Activated naive CD4-positive, alpha-beta T cell treated with anti-CD3 and anti-CD28 coated beads, Interleukin-2, amount 50 U/mL, for 72 hours (primary cell): ENCODE data around the gene CACNB2. TPM values are rescaled to one million over a fixed set of nuclear protein-coding genes. Genes with fewer than 3 reads are reported as not detected.
A peak's percentile ranks its signal among the peaks of the same experiment; 100 is the strongest.

Source experiments
- ATAC-seq, 2 donors: fragments of 150-1000 bp; cut with Tn5 transposase; 2 replicates each; pipeline ENCODE4 v1.10.0; 2021; ENCODE audit warnings: mild to moderate bottlenecking in 2 of 2, moderate library complexity in 2 of 2
- DNase-seq, 2 donors: peaks; one replicate each; pipeline ENCODE4 v3.0.0; 2021 to 2022; ENCODE audit warnings: low spot score in 2 of 2
- H3K27ac Mint-ChIP-seq, 2 donors: one replicate each; pipeline ENCODE4 v1.8.0; 2022; ENCODE audit warnings: mild to moderate bottlenecking in 2 of 2, mixed read lengths in 2 of 2
- H3K36me3 Mint-ChIP-seq, 2 donors: one replicate each; pipeline ENCODE4 v1.8.0; 2022; ENCODE audit warnings: mixed read lengths in 2 of 2
- H3K9me3 Mint-ChIP-seq, 2 donors: one replicate each; pipeline ENCODE4 v1.8.0; 2022; ENCODE audit warnings: mixed read lengths in 2 of 2
- total RNA-seq, 2 donors: library from RNA; stranded (reverse); gene quantifications; one replicate each; pipeline ENCODE4 v1.2.3, GENCODE V29; 2022

Gene CACNB2
- total RNA-seq, 2 donors from 2014 or later = not detected

- Mint-ChIP-seq H3K27ac (no peak overlapping the region), H3K36me3 (peaks cover 0 to 4% of the 10 kb centered on the region in 2 donors)
Measured at GRCh38 chr10:18364987-18365775, 225.0 kb downstream of the CACNB2 start.

DNA sequence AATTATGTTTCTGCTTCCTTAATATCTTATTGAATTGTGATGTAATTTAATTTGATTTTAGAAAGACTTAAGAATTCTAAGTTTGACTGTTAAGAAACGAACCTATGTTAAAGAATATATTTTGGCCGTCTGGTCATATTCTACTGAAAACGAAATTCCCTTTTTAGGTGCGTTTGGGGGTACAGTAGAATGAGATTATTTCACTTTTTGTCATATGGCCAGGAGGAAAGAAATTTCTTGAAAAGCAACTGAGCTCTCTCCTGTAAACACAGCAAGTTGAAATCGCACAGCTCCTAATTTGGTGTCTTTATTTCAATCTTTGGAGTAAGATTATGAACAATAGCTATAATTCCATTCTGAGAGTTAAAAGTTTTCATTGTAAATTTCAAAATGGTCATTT lies 227.6 kb downstream of the CACNB2 start:
- H3K27ac Mint-ChIP-seq = no peak overlapping the region
- H3K36me3 Mint-ChIP-seq = peaks cover 0 to 4% of the 10 kb centered on the region in 2 donors
- no peak for DNase-seq
- H3K9me3 Mint-ChIP-seq = peaks cover 4 to 5% of the 10 kb centered on the region in 2 donors
- ATAC-seq = no peak

More at GRCh38 chr10:18364987-18365775, 225.0 kb downstream of the CACNB2 start:
- peaks cover 4 to 5% of the 10 kb centered on the region in 2 donors for H3K9me3 Mint-ChIP-seq
- no peak for ATAC-seq
- no peak for DNase-seq

DNA sequence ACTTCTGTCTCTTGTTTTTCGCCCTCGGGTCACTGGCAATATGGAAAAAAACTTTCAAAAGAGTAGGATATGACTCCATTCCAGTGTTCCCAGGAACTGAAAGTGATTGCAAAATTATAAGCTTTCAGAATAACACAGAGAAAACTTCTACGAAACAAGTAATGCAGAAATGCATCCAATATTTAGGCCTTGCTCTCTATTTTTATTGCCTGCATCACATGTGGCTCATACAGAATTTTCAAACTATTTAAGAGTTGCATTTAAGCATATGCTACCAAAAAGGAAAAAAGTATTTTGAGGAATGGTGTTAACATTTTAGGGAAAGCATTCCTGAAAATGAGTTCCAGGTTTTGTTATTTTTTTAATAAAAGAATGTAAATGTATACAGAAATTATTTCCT lies 228.0 kb downstream of the CACNB2 start:
- no peak for DNase-seq
- ATAC-seq = no peak
- no peak overlapping the region for H3K27ac Mint-ChIP-seq
- H3K9me3 Mint-ChIP-seq = peaks cover 4 to 5% of the 10 kb centered on the region in 2 donors
- H3K36me3 Mint-ChIP-seq = peaks cover 0 to 4% of the 10 kb centered on the region in 2 donors

GRCh38 chr10:18368682-18369081 lies 228.5 kb downstream of the CACNB2 start:
- ATAC-seq (no peak), DNase-seq (no peak)
- Mint-ChIP-seq H3K9me3 (peaks cover 4 to 5% of the 10 kb centered on the region in 2 donors), H3K36me3 (peaks cover 0 to 4% of the 10 kb centered on the region in 2 donors), H3K27ac (no peak overlapping the region)

GRCh38 chr10:18369859-18370473 lies 229.7 kb downstream of the CACNB2 start:
- H3K36me3 Mint-ChIP-seq = no peaks in the 10 kb centered on the region
- no peak overlapping the region for H3K27ac Mint-ChIP-seq
- peaks cover 0 to 6% of the 10 kb centered on the region in 2 donors for H3K9me3 Mint-ChIP-seq
- DNase-seq (no peak), ATAC-seq (no peak)

DNA sequence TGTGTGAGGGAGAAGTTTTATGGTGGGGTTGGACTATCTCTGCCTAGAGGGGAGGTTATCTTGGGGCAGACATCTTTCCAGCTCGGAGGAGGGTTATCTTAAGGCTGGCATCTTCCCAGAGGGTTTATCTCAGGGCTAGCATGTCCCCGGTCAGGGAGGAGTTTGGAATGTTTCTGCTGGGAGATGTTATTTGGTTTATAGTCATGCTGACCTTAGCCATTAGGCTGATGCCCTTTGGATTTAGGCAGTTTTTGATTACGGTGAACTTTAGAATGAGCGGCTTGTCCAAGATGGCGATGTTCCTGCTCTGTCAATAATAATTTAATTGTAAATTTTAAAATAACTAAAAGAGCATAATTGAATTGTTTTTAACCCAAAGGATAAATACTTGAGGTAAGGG lies 236.4 kb downstream of the CACNB2 start:
- ATAC-seq (no peak), DNase-seq (no peak)
- no peaks in the 10 kb centered on the region for H3K36me3 Mint-ChIP-seq
- H3K9me3 Mint-ChIP-seq = peaks cover 6 to 7% of the 10 kb centered on the region in 2 donors
- no peak overlapping the region for H3K27ac Mint-ChIP-seq

DNA sequence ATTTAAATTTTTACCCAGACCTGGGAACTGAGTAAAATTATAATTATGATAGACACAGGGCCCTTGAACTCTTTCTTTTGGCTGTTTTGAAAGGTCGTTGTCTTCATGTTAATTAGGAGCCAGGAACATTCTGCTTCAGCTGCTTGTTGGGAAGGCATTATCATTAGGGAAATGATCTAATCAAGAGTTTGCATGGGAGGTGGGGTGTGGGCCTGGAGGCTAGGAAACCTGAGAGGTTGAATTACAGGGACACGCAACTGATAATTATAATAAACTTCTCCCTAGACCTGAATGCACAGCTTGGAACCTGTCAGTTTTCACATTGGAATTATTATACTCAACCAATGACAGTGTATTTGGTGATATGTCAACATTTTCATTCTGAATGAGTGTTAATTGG lies 237.7 kb downstream of the CACNB2 start:
- DNase-seq = no peak
- Mint-ChIP-seq H3K36me3 (no peaks in the 10 kb centered on the region), H3K27ac (no peak overlapping the region), H3K9me3 (peaks cover 6 to 7% of the 10 kb centered on the region in 2 donors)
- ATAC-seq = no peak

- H3K27ac Mint-ChIP-seq = no peak overlapping the region
- H3K36me3 Mint-ChIP-seq = no peaks in the 10 kb centered on the region
- ATAC-seq (no peak), DNase-seq (no peak)
- peaks cover 5 to 7% of the 10 kb centered on the region in 2 donors for H3K9me3 Mint-ChIP-seq
Measured at GRCh38 chr10:18378766-18379165, 238.5 kb downstream of the CACNB2 start.

GRCh38 chr10:18381679-18382078 lies 241.5 kb downstream of the CACNB2 start:
- Mint-ChIP-seq H3K9me3 (no peaks in the 10 kb centered on the region), H3K27ac (no peak overlapping the region), H3K36me3 (no peaks in the 10 kb centered on the region)
- ATAC-seq = no peak
- DNase-seq = no peak

- ATAC-seq (no peak), DNase-seq (no peak)
- no peak overlapping the region for H3K27ac Mint-ChIP-seq
- no peaks in the 10 kb centered on the region for H3K9me3 Mint-ChIP-seq
- H3K36me3 Mint-ChIP-seq = no peaks in the 10 kb centered on the region
Measured at GRCh38 chr10:18397906-18398305, 257.7 kb downstream of the CACNB2 start.

GRCh38 chr10:18399158-18399557 lies 258.9 kb downstream of the CACNB2 start:
- ATAC-seq (no peak), DNase-seq (no peak)
- no peak overlapping the region for H3K27ac Mint-ChIP-seq
- H3K9me3 Mint-ChIP-seq = no peaks in the 10 kb centered on the region
- no peaks in the 10 kb centered on the region for H3K36me3 Mint-ChIP-seq

DNA sequence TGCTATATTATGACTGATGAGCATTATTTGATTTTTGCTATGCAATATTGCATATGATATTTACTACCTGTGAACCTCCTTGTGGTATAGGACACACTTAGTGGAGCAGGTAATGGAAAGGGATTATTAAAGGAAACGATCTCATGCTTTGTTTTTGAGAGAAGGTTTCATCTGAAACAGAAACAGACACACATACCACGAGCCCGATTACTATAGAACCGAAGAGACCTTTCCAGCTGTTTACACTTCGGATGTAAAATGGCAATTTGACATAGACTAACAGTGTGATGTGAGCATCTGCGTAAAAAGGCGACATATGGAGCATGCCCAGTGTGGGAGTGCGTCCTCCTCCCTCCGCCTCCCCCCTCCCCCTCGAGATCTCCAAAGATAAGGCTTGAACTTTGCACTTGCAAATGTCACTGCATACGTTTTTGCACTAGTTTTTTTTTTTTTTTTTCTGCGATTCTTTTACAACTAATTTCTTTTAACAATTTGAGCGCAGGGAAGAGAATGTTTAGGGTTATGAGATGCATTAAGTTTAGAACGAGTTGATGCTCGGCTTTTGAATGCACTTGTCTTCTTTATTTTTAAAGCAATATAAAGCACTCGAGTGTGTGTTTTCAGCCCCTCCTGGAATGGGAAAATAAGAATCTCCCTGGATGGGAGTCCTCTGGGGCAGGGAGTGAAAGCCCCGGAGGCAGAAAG lies 260.1 kb downstream of the CACNB2 start:
- DNase-seq = no peak
- ATAC-seq = peak in 1 of 2 donors; percentile 47
- no peaks in the 10 kb centered on the region for H3K36me3 Mint-ChIP-seq
- no peak overlapping the region for H3K27ac Mint-ChIP-seq
- no peaks in the 10 kb centered on the region for H3K9me3 Mint-ChIP-seq

- no peak overlapping the region for H3K27ac Mint-ChIP-seq
- ATAC-seq (no peak), DNase-seq (no peak)
- H3K9me3 Mint-ChIP-seq = no peaks in the 10 kb centered on the region
- no peaks in the 10 kb centered on the region for H3K36me3 Mint-ChIP-seq
Measured at GRCh38 chr10:18400906-18401245, 260.7 kb downstream of the CACNB2 start.

DNA sequence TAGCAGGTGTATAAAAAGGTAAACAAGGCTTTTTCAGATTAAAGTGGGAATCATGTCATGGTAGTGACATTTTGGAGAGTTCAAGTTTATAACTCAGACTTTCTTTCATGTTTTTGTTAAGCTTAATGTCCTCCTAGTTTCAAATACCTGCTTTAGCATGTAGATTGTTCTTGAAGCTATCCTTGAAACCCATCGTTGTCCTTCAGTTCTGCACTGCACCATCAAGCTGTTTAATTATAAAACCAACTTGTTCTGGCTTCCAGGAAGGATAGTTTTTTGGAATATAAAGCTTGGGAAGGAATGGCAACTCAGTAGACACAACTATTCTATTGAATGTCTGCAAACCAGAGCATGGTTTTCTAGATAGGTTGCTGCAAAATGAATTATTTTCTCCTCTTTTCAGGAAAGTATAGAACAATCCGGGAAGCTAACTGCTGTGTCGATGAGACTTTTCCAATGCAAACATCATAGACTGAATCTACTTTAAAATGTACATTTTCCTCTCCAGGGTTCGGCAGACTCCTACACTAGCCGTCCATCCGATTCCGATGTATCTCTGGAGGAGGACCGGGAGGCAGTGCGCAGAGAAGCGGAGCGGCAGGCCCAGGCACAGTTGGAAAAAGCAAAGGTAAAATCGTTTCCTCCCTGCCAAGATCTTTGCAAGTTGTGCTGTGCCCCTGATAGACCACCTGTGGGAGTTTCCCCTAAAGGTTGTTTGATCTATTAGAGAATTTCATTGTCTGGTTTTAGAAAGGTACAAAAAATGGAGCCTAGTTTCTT lies 261.4 kb downstream of the CACNB2 start:
- Mint-ChIP-seq H3K36me3 (no peaks in the 10 kb centered on the region), H3K27ac (no peak overlapping the region), H3K9me3 (no peaks in the 10 kb centered on the region)
- DNase-seq (no peak), ATAC-seq (no peak)

- no peaks in the 10 kb centered on the region for H3K9me3 Mint-ChIP-seq
- ATAC-seq (no peak), DNase-seq (no peak)
- H3K27ac Mint-ChIP-seq = no peak overlapping the region
- no peaks in the 10 kb centered on the region for H3K36me3 Mint-ChIP-seq
Measured at GRCh38 chr10:18402853-18403252, 262.6 kb downstream of the CACNB2 start.

DNA sequence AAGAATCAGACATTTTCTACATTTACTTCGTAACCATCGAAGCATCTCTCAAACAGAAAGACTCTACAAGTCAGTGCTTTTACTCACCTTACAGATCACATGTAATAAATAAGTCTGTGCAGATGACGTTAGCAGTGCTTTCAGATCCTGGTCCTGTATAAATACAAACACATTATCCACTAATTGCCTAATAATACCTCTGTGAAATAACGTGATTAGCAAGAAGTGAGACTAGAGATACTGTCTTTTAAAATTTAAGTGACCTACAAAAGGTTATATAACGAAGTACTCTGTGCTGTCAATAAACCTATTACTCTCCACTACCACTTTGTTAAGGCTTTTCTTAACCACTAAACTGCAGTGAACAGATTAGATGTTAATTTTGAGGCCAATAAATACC lies 264.3 kb downstream of the CACNB2 start:
- Mint-ChIP-seq H3K27ac (no peak overlapping the region), H3K9me3 (no peaks in the 10 kb centered on the region), H3K36me3 (no peaks in the 10 kb centered on the region)
- DNase-seq (no peak), ATAC-seq (no peak)

DNA sequence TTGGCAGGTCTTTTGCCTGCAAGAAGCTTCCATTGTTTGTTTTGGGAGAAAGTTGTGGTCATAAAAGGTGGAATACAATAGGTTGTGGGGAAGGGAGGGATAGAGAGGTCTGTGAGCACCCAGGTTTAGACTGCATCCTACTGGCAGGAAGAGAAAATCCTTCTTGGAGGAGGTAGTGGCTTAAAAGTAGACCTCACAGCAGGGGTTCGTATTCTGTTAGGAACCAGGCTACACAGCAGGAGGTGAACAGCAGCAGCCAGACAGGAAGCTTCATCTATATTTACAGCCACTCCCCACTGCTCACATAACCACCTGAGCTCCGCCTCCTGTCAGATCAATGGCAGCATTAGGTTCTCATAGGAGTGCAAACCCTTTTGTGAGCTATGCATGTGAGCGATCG lies 265.9 kb downstream of the CACNB2 start:
- ATAC-seq = no peak

More for the DNA sequence above, 265.9 kb downstream of the CACNB2 start:
- Mint-ChIP-seq H3K36me3 (no peaks in the 10 kb centered on the region), H3K27ac (no peak overlapping the region), H3K9me3 (no peaks in the 10 kb centered on the region)
- no peak for DNase-seq
